Stimulated activated CD4-positive, alpha-beta T cell treated with anti-CD3 and anti-CD28 coated beads, Interleukin-2, amount 100 ng/mL, for 24 hours (primary cell): ENCODE measurements around the gene MT1B.
A peak's percentile ranks its signal among the peaks of the same experiment; 100 is the strongest.

Source experiments
- DNase-seq, 2 donors: peaks; one replicate each; pipeline ENCODE4 v3.0.0-alpha.2; 2020

Gene MT1B

GRCh38 chr16:56651586-56651985, at the start of gene MT1B:
TSS of gene MT1B (plus strand) at chr16:56651886. CDS start at chr16:56651954, 68 bp downstream.
- no peak for DNase-seq

GRCh38 chr16:56603589-56603988, 48.1 kb upstream of the MT1B start:
- no peak for DNase-seq

GRCh38 chr16:56604966-56605365, 46.7 kb upstream of the MT1B start:
- no peak for DNase-seq

- DNase-seq: no peak
Measured at GRCh38 chr16:56605475-56605874, 46.2 kb upstream of the MT1B start.

- DNase-seq: no peak
Measured at GRCh38 chr16:56606071-56606475, 45.6 kb upstream of the MT1B start.

- no peak for DNase-seq
Measured at GRCh38 chr16:56606476-56607108, 45.1 kb upstream of the MT1B start.

- DNase-seq: peak in 1 of 2 donors; percentile 27
Measured at GRCh38 chr16:56607109-56607618, 44.5 kb upstream of the MT1B start.

- DNase-seq: no peak
Measured at GRCh38 chr16:56607675-56608042, 44.0 kb upstream of the MT1B start.

GRCh38 chr16:56608043-56608875, 43.4 kb upstream of the MT1B start, which contains the start of gene MT2A:
TSS of gene MT2A (plus strand) at chr16:56608584. CDS start at chr16:56608656, 72 bp downstream.
- peak; percentile 90 to 94 for DNase-seq

- DNase-seq: peak in 1 of 2 donors; percentile 28
Measured at GRCh38 chr16:56608876-56609462, 42.7 kb upstream of the MT1B start.

GRCh38 chr16:56609463-56609921, 42.2 kb upstream of the MT1B start:
- DNase-seq: peak; percentile 74

GRCh38 chr16:56610017-56610608, 41.6 kb upstream of the MT1B start:
- DNase-seq: peak; percentile 81

GRCh38 chr16:56610609-56611111, 41.0 kb upstream of the MT1B start:
- peak in 1 of 2 donors; percentile 53 for DNase-seq

- DNase-seq: no peak
Measured at GRCh38 chr16:56611281-56611833, 40.3 kb upstream of the MT1B start.

GRCh38 chr16:56613706-56614105, 38.0 kb upstream of the MT1B start:
- DNase-seq: no peak

GRCh38 chr16:56614549-56614991, 37.1 kb upstream of the MT1B start:
- no peak for DNase-seq

GRCh38 chr16:56615353-56615752, 36.3 kb upstream of the MT1B start:
- no peak for DNase-seq

GRCh38 chr16:56616608-56617211, 35.0 kb upstream of the MT1B start:
- no peak for DNase-seq

GRCh38 chr16:56617212-56618085, 34.2 kb upstream of the MT1B start:
- DNase-seq: peak in 1 of 2 donors; percentile 78

- no peak for DNase-seq
Measured at GRCh38 chr16:56618138-56618537, 33.5 kb upstream of the MT1B start.

GRCh38 chr16:56620339-56620897, 31.3 kb upstream of the MT1B start:
- DNase-seq: no peak
